Muscle of leg (tissue), 11 donors: ENCODE measurements around the gene HNRNPM. TPM values are rescaled to one million over a fixed set of nuclear protein-coding genes. Genes with fewer than 3 reads are reported as not detected.
A peak's percentile ranks its signal among the peaks of the same experiment; 100 is the strongest.

Experiments
- DNase-seq: peaks from one replicate; pipeline ENCODE4 v3.0.0; 2013
- H3K27ac ChIP-seq: one replicate; pipeline ENCODE4 v1.5.1; 2013; ENCODE audit warnings: mild to moderate bottlenecking, low read length, control low read depth
- H3K27me3 ChIP-seq: one replicate; pipeline ENCODE4 v1.6.1; 2013; ENCODE audit warnings: low read length; ENCODE audit not compliant: control insufficient read depth, insufficient read depth
- H3K36me3 ChIP-seq: one replicate; pipeline ENCODE4 v1.6.1; 2013; ENCODE audit warnings: low read length; ENCODE audit not compliant: control insufficient read depth, insufficient read depth
- H3K4me1 ChIP-seq: one replicate; pipeline ENCODE4 v1.6.1; 2013; ENCODE audit warnings: low read length; ENCODE audit not compliant: control insufficient read depth, insufficient read depth
- H3K4me3 ChIP-seq: one replicate; pipeline ENCODE4 v1.5.1; 2013; ENCODE audit warnings: low read length, control low read depth
- H3K9me3 ChIP-seq: replicated peaks from 2 replicates; pipeline ENCODE4 v1.6.1; 2013; ENCODE audit warnings: low read depth, low read length; ENCODE audit not compliant: control insufficient read depth
- WGBS: methylation state at CpG from one replicate; pipeline ENCODE4 v1.1.5; 2013; ENCODE audit warnings: missing lambda C conversion rate; ENCODE audit not compliant: insufficient coverage; 5-methylcytosine and 5-hydroxymethylcytosine counted together
- polyA plus RNA-seq, 8 donors: library from polyadenylated mRNA; unstranded; fragments of 120-200 nt; gene quantifications; one replicate each; pipeline versions ENCODE4 v1.2.1 to v1.2.3, GENCODE V29; 2013; ENCODE audit warnings: inconsistent platforms in 1 of 8, low replicate concordance in 1 of 8; ENCODE audit not compliant: insufficient read length in 8 of 8, insufficient read depth in 1 of 8
- total RNA-seq: library from RNA; stranded (reverse); fragments of 120-200 nt; gene quantifications from one replicate; pipeline ENCODE4 v1.2.4, GENCODE V29; 2013

HNRNPM gene
- total and polyA plus RNA-seq, 9 donors, result 43.2 to 262 (median 217) TPM

DNA sequence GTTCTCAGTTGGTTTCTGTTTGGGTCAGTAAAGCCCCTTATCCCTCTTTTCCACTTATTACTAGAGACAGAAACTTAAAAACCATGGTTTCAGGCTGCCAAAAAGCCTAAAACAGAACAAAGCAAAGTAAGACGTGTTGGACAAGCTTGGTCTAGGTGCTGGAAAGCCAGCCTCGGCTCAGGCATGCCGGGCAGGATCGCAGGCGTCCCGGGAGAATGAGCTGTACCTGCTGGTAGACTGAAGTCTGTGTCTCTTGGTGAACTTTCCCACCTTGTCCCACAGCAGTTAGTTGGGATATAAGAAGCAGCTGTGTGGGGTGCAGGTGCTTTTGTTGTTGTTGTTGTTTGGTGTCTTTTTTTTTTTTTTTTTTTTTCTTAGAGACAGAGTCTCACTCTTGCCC, 36.8 kb downstream of the HNRNPM start:
- 77% methylated on average over 6 of the region's 6 CpGs for whole genome bisulfite sequencing
- Histone ChIP-seq H3K4me1 (peaks cover 11% of the 10 kb centered on the region), H3K27ac (no peak overlapping the region)

DNA sequence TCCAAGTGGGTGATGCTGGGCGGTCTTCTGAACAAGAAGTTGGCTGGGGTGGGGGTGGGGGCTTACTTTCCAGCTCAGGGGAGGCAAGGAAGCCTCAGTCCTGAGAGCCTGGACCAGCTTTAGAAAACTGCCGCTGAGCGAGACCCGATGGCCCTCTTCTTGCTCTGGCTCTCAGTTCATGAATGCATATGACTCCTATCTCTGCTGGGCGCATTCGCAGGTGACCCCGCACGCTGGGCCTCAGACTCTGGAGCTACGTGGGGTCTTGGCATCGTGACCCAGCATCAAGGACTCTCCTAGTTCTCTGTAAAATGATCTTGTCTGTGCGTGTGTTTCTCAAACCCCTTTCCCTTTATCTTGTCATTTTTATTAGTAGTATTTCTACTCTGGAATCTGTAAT, 37.9 kb downstream of the HNRNPM start:
- WGBS, result 89% methylated on average over 8 of the region's 11 CpGs
- DNase-seq, result no peak
- Histone ChIP-seq H3K4me3 (no peak overlapping the region), H3K9me3 (no peaks in the 10 kb centered on the region), H3K36me3 (peaks cover 81% of the 10 kb centered on the region), H3K27me3 (no peaks in the 10 kb centered on the region), H3K27ac (no peak overlapping the region), H3K4me1 (peaks cover 11% of the 10 kb centered on the region)

More for the DNA sequence above, 36.8 kb downstream of the HNRNPM start:
- no peak for DNase-seq
- no peaks in the 10 kb centered on the region for H3K9me3 ChIP-seq
- H3K27me3 ChIP-seq, result no peaks in the 10 kb centered on the region
- H3K36me3 ChIP-seq, result peaks cover 79% of the 10 kb centered on the region
- no peak overlapping the region for H3K4me3 ChIP-seq

DNA sequence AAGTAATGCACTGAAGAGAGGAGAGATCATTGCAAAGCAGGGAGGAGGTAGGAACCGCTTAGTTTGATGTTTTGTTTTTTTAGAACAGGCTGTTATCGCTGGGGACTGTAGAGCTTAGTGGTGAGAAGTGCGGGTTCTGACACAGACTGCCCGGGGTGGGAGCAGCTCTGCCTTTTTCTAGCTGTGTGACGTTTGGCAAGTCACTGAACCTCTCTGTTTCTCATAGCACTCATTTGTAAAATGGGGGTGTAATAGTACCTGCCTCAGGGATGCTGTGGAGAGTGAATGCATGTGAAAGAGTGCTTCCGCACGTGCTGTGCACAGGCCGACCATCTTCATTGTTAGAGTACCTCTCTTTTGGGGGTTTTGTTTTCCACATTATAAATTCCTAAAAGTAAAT, 38.4 kb downstream of the HNRNPM start:
- no peak overlapping the region for H3K4me3 ChIP-seq
- H3K9me3 ChIP-seq, result no peaks in the 10 kb centered on the region
- no peak overlapping the region for H3K27ac ChIP-seq
- H3K4me1 ChIP-seq, result peaks cover 14% of the 10 kb centered on the region
- H3K36me3 ChIP-seq, result peaks cover 83% of the 10 kb centered on the region
- no peaks in the 10 kb centered on the region for H3K27me3 ChIP-seq
- 100% methylated on average over 3 of the region's 8 CpGs for WGBS
- no peak for DNase-seq

DNA sequence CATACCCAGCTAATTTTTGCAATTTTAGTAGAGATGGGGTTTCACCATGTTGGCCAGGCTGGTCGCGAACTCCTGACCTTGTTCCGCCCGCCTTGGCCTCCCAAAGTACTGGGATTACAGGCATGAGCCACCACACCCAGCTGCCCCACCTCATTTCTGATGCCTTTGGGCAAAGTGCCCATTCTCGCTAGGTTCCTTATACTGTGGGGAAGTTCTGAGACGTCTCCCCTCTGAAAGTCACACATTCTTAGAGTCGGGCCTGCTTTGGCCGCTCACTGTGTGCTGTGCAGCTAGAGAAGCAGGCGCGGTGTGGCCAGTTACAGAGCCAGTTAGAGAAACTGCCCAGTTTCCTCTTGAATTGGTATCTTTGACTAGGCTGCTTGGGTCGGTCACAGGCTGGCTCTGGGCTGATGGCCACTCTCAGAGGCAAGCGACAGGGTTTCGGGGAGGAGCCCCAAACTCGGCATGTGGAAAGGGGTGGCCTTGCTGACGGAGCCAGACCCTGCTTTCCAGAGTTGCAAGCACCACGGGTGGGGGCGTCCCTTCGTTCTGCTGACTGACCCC, 39.6 kb downstream of the HNRNPM start:
- no peaks in the 10 kb centered on the region for H3K9me3 ChIP-seq
- 83% methylated on average over 12 of the region's 18 CpGs for WGBS
- peaks cover 11% of the 10 kb centered on the region for H3K4me1 ChIP-seq
- peaks cover 85% of the 10 kb centered on the region for H3K36me3 ChIP-seq
- H3K27ac ChIP-seq, result no peak overlapping the region
- no peak overlapping the region for H3K4me3 ChIP-seq
- H3K27me3 ChIP-seq, result no peaks in the 10 kb centered on the region
- DNase-seq, result peak; percentile 61

DNA sequence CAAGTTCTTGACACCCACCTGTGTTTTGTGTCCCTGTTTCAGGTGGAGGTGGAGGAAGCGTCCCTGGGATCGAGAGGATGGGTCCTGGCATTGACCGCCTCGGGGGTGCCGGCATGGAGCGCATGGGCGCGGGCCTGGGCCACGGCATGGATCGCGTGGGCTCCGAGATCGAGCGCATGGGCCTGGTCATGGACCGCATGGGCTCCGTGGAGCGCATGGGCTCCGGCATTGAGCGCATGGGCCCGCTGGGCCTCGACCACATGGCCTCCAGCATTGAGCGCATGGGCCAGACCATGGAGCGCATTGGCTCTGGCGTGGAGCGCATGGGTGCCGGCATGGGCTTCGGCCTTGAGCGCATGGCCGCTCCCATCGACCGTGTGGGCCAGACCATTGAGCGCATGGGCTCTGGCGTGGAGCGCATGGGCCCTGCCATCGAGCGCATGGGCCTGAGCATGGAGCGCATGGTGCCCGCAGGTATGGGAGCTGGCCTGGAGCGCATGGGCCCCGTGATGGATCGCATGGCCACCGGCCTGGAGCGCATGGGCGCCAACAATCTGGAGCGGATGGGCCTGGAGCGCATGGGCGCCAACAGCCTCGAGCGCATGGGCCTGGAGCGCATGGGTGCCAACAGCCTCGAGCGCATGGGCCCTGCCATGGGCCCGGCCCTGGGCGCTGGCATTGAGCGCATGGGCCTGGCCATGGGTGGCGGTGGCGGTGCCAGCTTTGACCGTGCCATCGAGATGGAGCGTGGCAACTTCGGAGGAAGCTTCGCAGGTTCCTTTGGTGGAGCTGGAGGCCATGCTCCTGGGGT, 41.0 kb downstream of the HNRNPM start:
- WGBS, result 95% methylated on average over 62 of the region's 62 CpGs
- H3K36me3 ChIP-seq, result peaks cover 88% of the 10 kb centered on the region
- H3K9me3 ChIP-seq, result no peaks in the 10 kb centered on the region
- H3K4me3 ChIP-seq, result no peak overlapping the region
- H3K4me1 ChIP-seq, result peaks cover 10% of the 10 kb centered on the region
- no peak for DNase-seq
- no peaks in the 10 kb centered on the region for H3K27me3 ChIP-seq
- H3K27ac ChIP-seq, result no peak overlapping the region

DNA sequence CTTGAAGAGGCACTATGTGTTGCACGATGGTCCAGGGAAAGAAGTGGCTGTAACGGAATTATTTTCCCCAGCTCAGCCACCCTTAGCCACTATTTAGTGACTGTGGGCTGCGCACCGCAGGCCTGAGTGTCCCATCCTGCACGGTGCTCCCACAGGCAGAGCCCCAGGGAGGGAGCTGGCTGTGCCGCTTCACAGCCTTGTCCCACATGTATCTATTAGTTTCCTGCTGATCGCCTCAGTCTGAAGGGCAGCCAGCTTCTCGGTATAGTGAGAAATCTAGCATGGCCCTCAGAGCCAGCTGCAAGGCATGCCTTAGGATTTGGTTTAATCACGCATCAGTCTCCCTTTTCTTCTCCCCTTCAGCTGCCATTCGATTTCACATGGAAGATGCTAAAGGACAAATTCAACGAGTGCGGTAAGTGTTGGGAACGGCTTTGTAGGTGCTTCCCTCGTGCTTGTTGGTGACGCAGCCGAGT, 41.9 kb downstream of the HNRNPM start:
- peaks cover 83% of the 10 kb centered on the region for H3K36me3 ChIP-seq
- DNase-seq, result no peak
- no peak overlapping the region for H3K4me3 ChIP-seq
- 94% methylated on average over 10 of the region's 16 CpGs for WGBS
- no peaks in the 10 kb centered on the region for H3K27me3 ChIP-seq
- peaks cover 4% of the 10 kb centered on the region for H3K4me1 ChIP-seq
- H3K9me3 ChIP-seq, result no peaks in the 10 kb centered on the region
- peak overlapping the region; percentile 33 for H3K27ac ChIP-seq

DNA sequence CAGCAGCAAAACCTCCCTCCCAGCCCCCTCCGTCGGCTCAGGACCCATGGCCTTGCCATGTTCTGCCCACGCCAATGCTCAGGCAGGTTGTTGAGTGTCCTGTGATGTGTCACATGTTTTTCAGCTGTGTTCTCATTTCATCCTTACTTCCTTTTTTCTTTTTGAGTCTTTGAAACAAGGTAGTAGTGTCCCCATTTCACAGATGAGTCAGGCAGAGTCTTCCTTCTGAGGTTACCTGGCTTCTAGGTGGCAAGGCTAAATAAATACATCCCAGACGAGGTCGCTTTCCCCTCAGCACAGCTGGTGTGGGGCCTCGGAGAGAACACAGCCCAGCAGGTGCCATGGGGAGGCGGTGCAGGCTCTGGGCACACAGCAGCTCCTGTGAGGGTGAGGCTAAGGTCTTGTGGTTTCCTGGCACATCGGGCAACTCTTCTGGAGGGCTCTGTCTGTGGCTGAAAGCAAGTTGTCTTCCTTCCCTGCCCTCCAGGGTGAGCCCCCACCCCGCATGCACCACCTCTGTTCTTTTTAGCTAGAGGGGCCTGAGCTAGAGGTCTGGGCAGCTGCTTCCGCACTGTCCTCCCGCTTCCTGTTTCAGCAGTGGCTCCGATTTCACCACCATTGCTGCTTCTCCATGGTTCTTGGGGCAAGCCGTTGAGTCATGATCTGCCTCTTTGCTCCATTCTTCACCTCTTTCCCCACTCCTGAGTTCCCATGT, 42.5 kb downstream of the HNRNPM start:
- H3K4me1 ChIP-seq, result peaks cover 4% of the 10 kb centered on the region

DNA sequence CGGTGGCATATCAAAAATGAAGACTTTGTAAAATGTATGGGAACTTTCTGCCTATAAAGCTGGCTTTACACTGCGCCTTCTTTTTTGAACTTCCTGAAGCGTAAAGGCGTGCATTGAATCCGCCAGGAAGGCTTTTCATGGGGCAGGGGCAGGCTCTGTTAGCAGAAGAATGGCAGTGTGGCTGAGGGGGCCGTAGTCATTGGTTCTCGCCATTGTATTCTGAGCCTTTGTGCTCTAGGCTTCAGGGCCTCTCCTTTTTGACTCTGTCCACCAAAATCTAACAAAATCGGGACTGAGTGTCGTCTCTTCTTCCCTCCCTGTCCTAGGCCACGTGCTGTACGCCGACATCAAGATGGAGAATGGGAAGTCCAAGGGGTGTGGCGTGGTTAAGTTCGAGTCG, 43.6 kb downstream of the HNRNPM start:
- no peak for DNase-seq
- Histone ChIP-seq H3K36me3 (peaks cover 69% of the 10 kb centered on the region), H3K27ac (no peak overlapping the region), H3K4me3 (no peak overlapping the region), H3K4me1 (peaks cover 4% of the 10 kb centered on the region), H3K27me3 (no peaks in the 10 kb centered on the region), H3K9me3 (no peaks in the 10 kb centered on the region)
- WGBS, result 68% methylated on average over 10 of the region's 15 CpGs

More for the DNA sequence above, 42.5 kb downstream of the HNRNPM start:
- WGBS, result 77% methylated on average over 8 of the region's 13 CpGs
- peak; percentile 58 for DNase-seq
- Histone ChIP-seq H3K27ac (peak overlapping the region; percentile 9), H3K9me3 (no peaks in the 10 kb centered on the region), H3K4me3 (no peak overlapping the region), H3K27me3 (no peaks in the 10 kb centered on the region), H3K36me3 (peaks cover 79% of the 10 kb centered on the region)

DNA sequence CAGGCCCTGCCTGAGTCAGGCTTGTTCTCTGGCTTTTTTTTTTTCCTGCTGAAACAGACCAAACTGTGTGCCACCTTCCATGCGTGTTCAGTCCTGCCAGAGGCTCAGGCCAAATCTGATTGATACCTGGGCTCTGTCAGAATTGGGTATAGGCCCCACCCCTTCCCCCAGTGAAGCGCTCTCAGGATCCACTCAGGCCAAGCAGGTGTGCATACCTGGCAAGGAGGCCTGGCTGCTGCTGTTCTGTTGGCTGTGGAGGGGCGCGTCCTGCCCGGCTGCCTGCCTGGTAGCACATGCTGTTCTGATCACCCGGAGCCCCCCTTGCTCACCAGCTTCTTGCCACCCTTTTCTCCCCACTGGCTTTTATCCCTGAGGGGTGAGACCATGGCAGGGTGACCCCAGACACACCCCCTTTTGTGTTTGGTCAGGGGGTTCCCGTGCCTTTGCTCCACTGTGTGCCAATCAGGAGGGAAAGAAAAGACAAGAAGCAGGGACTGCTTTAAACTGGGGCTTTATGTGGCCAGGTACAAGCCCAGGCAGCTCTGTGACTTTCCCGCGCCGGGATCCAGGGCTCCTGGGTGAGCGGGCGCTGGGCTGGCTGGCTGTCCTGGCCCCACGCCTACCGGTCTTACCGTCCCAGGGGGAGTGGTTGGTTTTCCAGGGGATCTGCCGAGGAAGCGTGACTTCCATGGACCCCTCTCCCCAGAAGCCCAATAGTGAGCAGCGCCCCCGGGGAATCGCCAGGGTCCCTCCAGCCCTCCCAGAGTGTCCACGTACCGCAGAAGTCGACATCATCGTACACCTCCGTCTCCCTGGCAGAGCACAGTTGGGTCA, 45.0 kb downstream of the HNRNPM start:
- no peak for DNase-seq
- Histone ChIP-seq H3K36me3 (peaks cover 55% of the 10 kb centered on the region), H3K4me3 (no peak overlapping the region), H3K27me3 (no peaks in the 10 kb centered on the region), H3K4me1 (peaks cover 7% of the 10 kb centered on the region), H3K27ac (no peak overlapping the region), H3K9me3 (no peaks in the 10 kb centered on the region)
- WGBS, result 79% methylated on average over 10 of the region's 25 CpGs
